ENCODE data around the gene AMOT. TPM values are rescaled to one million over a fixed set of nuclear protein-coding genes. Genes with fewer than 3 reads are reported as not detected.

AMOT gene
- polyA plus RNA-seq, 1 of the 3 experiments (the other 2 are of a cell fraction): 3.4 TPM

DNA sequence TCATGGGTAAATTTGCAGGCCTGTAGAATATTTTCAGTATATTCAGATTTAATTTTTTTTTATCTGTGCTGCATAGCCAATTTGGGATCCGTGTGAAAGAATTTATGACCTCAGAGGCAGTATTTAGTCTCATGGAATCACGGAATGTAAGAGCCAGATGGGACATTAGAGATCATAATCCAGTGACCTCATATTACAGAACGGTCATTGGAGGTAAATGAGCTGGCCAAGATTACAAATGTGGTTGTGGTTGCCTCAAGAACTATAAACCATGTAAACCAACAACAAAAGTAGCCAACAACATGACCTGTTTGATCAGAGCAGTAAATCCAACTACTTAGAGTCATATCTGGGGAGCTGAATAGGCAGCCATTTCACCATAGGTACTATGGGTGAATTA, 71.6 kb downstream of the AMOT start:
- no peaks in the 10 kb centered on the region for H3K4me1 ChIP-seq (ENCODE audit: control insufficient read depth in 1 of 2, insufficient read depth in 2 of 2, low read depth in 1 of 2, low read length in 1 of 2)
- no peaks in the 10 kb centered on the region for H3K79me2 ChIP-seq (ENCODE audit: insufficient read depth)
- no peak overlapping the region for H3K9ac ChIP-seq
- H2AFZ ChIP-seq (ENCODE audit: low read depth): no peak overlapping the region
- TF ChIP-seq CHD2 (IDR thresholded peaks at IDR 0.05; ENCODE audit: low read length, partially characterized antibody) (no peak), JUND (IDR thresholded peaks at IDR 0.05) (no peak), GATA2 (CRISPR knock-in tag; IDR thresholded peaks at IDR 0.05) (no peak)
- TF ChIP-seq, protein P1, sequence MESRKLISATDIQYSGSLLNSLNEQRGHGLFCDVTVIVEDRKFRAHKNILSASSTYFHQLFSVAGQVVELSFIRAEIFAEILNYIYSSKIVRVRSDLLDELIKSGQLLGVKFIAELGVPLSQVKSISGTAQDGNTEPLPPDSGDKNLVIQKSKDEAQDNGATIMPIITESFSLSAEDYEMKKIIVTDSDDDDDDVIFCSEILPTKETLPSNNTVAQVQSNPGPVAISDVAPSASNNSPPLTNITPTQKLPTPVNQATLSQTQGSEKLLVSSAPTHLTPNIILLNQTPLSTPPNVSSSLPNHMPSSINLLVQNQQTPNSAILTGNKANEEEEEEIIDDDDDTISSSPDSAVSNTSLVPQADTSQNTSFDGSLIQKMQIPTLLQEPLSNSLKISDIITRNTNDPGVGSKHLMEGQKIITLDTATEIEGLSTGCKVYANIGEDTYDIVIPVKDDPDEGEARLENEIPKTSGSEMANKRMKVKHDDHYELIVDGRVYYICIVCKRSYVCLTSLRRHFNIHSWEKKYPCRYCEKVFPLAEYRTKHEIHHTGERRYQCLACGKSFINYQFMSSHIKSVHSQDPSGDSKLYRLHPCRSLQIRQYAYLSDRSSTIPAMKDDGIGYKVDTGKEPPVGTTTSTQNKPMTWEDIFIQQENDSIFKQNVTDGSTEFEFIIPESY (IDR thresholded peaks at IDR 0.05; ENCODE audit: borderline replicate concordance, low read depth): no peak
- no peaks in the 10 kb centered on the region for H3K36me3 ChIP-seq (replicated peaks in 1 of 2; ENCODE audit: control insufficient read depth in 1 of 2, insufficient read depth in 2 of 2, low read length in 1 of 2)
- no peaks in the 10 kb centered on the region for H3K27me3 ChIP-seq (ENCODE audit: insufficient read depth)
- H4K20me1 ChIP-seq (ENCODE audit: insufficient read depth): no peaks in the 10 kb centered on the region
- H3K9me2 ChIP-seq: no peaks in the 10 kb centered on the region
- H3F3A ChIP-seq (replicated peaks; ENCODE audit: insufficient read depth): no peaks in the 10 kb centered on the region
- ChIA-PET CTCF (no interaction called here), POLR2A (no interaction called here)
- WGBS (ENCODE audit: low lambda C conversion rate): 30% methylated on average over 3 of the region's 3 CpGs
- H3K9me3 ChIP-seq: no peaks in the 10 kb centered on the region
- H3K4me3 ChIP-seq (ENCODE audit: low read depth in 2 of 2, low read length in 1 of 2): no peak overlapping the region
- H3K27ac ChIP-seq (ENCODE audit: low read depth in 2 of 2, low read length in 1 of 2): no peak overlapping the region
- DNase-seq: no peak
- no peak overlapping the region for H3K4me2 ChIP-seq

DNA sequence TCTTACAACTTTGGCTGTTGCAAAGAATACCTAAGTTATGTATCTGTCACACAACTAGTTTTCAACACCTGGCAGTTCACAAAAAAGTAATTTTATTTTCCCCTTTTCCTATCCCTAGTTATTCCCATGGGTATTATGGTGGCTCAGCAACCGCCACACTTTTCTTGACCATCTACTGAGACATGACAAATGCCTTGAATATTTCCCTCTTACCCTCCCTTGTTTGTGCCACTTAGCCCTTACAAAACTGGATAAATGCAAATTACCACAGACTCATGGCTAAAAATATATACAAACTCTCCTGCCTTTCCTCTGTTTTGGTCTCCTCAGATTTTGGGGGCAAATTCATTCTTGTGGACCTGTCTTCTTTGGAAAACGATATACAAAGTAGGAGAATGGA, 72.1 kb downstream of the AMOT start:
- no peaks in the 10 kb centered on the region for H3K27me3 ChIP-seq (ENCODE audit: insufficient read depth)
- DNase-seq: no peak
- no peak overlapping the region for H3K27ac ChIP-seq (ENCODE audit: low read depth in 2 of 2, low read length in 1 of 2)
- no peaks in the 10 kb centered on the region for H3K79me2 ChIP-seq (ENCODE audit: insufficient read depth)
- no peak overlapping the region for H2AFZ ChIP-seq (ENCODE audit: low read depth)
- ChIA-PET POLR2A (no interaction called here), CTCF (no interaction called here)
- H3K4me1 ChIP-seq (ENCODE audit: control insufficient read depth in 1 of 2, insufficient read depth in 2 of 2, low read depth in 1 of 2, low read length in 1 of 2): no peaks in the 10 kb centered on the region
- H3K4me3 ChIP-seq (ENCODE audit: low read depth in 2 of 2, low read length in 1 of 2): no peak overlapping the region
- no peak overlapping the region for H3K9ac ChIP-seq
- no peaks in the 10 kb centered on the region for H3K36me3 ChIP-seq (replicated peaks in 1 of 2; ENCODE audit: control insufficient read depth in 1 of 2, insufficient read depth in 2 of 2, low read length in 1 of 2)
- 34% methylated on average over 2 of the region's 2 CpGs for WGBS (ENCODE audit: low lambda C conversion rate)
- no peaks in the 10 kb centered on the region for H3F3A ChIP-seq (replicated peaks; ENCODE audit: insufficient read depth)
- no peaks in the 10 kb centered on the region for H3K9me3 ChIP-seq
- no peaks in the 10 kb centered on the region for H4K20me1 ChIP-seq (ENCODE audit: insufficient read depth)
- no peak overlapping the region for H3K4me2 ChIP-seq
- H3K9me2 ChIP-seq: no peaks in the 10 kb centered on the region
- TF ChIP-seq MXI1 (IDR thresholded peaks at IDR 0.05; ENCODE audit: low read depth, low read length) (no peak), TAF1 (IDR thresholded peaks at IDR 0.05; ENCODE audit: borderline replicate concordance, low read depth, low read length) (no peak), GATA2 (CRISPR knock-in tag; IDR thresholded peaks at IDR 0.05) (no peak), FOXM1 (IDR thresholded peaks at IDR 0.05; ENCODE audit: low read depth) (no peak), SMC3 (IDR thresholded peaks at IDR 0.05; ENCODE audit: low read depth, low read length) (no peak), JUND (IDR thresholded peaks at IDR 0.05) (no peak), RXRA (IDR thresholded peaks at IDR 0.05; ENCODE audit: borderline replicate concordance, low read depth) (no peak), RCOR1 (IDR thresholded peaks at IDR 0.05; ENCODE audit: low read length) (no peak), ELF1 (IDR thresholded peaks at IDR 0.05) (no peak), POLR2AphosphoS5 (IDR thresholded peaks at IDR 0.05; ENCODE audit: low read depth, low read length) (no peak), RFX5 (IDR thresholded peaks at IDR 0.05; ENCODE audit: low read length) (no peak), GABPA (IDR thresholded peaks at IDR 0.05; ENCODE audit: low read depth) (no peak)
- TF ChIP-seq, protein P2, sequence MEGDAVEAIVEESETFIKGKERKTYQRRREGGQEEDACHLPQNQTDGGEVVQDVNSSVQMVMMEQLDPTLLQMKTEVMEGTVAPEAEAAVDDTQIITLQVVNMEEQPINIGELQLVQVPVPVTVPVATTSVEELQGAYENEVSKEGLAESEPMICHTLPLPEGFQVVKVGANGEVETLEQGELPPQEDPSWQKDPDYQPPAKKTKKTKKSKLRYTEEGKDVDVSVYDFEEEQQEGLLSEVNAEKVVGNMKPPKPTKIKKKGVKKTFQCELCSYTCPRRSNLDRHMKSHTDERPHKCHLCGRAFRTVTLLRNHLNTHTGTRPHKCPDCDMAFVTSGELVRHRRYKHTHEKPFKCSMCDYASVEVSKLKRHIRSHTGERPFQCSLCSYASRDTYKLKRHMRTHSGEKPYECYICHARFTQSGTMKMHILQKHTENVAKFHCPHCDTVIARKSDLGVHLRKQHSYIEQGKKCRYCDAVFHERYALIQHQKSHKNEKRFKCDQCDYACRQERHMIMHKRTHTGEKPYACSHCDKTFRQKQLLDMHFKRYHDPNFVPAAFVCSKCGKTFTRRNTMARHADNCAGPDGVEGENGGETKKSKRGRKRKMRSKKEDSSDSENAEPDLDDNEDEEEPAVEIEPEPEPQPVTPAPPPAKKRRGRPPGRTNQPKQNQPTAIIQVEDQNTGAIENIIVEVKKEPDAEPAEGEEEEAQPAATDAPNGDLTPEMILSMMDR (IDR thresholded peaks at IDR 0.05): no peak
- TF ChIP-seq, protein P1 (IDR thresholded peaks at IDR 0.05; ENCODE audit: borderline replicate concordance, low read depth): no peak
- TF ChIP-seq, protein P3, sequence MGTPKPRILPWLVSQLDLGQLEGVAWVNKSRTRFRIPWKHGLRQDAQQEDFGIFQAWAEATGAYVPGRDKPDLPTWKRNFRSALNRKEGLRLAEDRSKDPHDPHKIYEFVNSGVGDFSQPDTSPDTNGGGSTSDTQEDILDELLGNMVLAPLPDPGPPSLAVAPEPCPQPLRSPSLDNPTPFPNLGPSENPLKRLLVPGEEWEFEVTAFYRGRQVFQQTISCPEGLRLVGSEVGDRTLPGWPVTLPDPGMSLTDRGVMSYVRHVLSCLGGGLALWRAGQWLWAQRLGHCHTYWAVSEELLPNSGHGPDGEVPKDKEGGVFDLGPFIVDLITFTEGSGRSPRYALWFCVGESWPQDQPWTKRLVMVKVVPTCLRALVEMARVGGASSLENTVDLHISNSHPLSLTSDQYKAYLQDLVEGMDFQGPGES (IDR thresholded peaks at IDR 0.05; ENCODE audit: low read depth, low read length): no peak
- TF ChIP-seq, protein P4, sequence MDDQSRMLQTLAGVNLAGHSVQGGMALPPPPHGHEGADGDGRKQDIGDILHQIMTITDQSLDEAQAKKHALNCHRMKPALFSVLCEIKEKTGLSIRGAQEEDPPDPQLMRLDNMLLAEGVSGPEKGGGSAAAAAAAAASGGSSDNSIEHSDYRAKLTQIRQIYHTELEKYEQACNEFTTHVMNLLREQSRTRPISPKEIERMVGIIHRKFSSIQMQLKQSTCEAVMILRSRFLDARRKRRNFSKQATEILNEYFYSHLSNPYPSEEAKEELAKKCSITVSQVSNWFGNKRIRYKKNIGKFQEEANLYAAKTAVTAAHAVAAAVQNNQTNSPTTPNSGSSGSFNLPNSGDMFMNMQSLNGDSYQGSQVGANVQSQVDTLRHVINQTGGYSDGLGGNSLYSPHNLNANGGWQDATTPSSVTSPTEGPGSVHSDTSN (IDR thresholded peaks at IDR 0.05): no peak
